Psoas muscle (tissue), 8 donors: ENCODE data around the gene MUC22. TPM values are rescaled to one million over a fixed set of nuclear protein-coding genes. Genes with fewer than 3 reads are reported as not detected.

Experiments used
- ATAC-seq, 4 donors: fragments of 200-7000 bp; cut with Tn5 transposase; one replicate each; pipeline ENCODE4 v1.9.1; 2020; ENCODE audit warnings: moderate library complexity in 3 of 4, mild to moderate bottlenecking in 2 of 4
- DNase-seq, 2 donors: peaks; one replicate each; pipeline ENCODE4 v3.0.0-alpha.2; 2020
- H3K27ac ChIP-seq: fragments of 200-600 bp; one replicate; pipeline ENCODE4 v1.8.0; 2022
- H3K27me3 ChIP-seq, 3 donors: fragments of 200-600 bp in 1 of 3; one replicate each; pipeline versions ENCODE4 v1.6.1 to v1.8.0; 2013 to 2022; ENCODE audit warnings: low read length in 2 of 3, mild to moderate bottlenecking in 2 of 3, moderate library complexity in 1 of 3; ENCODE audit not compliant: insufficient read depth in 3 of 3
- H3K36me3 ChIP-seq, 2 donors: fragments of 200-600 bp in 1 of 2; one replicate each; pipeline versions ENCODE4 v1.6.1 to v1.8.0; 2013 to 2022; ENCODE audit warnings: low read depth in 1 of 2, mild to moderate bottlenecking in 1 of 2, moderate library complexity in 1 of 2; ENCODE audit not compliant: insufficient read depth in 1 of 2
- H3K4me1 ChIP-seq: fragments of 200-600 bp; one replicate; pipeline ENCODE4 v1.8.0; 2022
- H3K4me3 ChIP-seq: fragments of 200-600 bp; one replicate; pipeline ENCODE4 v1.8.0; 2022; ENCODE audit warnings: mild to moderate bottlenecking
- H3K9me3 ChIP-seq: fragments of 200-600 bp; one replicate; pipeline ENCODE4 v1.8.0; 2022
- WGBS, 3 donors: extraction: QIAGEN DNeasy Blood & Tissue Kit; methylation state at CpG; one replicate each; pipeline versions ENCODE4 v1.1.6 to v1.1.7; 2013; 5-methylcytosine and 5-hydroxymethylcytosine counted together
- intact Hi-C, 2 donors: fragments of 100-400 bp; cut with DNase I; formaldehyde crosslinking; loops; one replicate each; pipeline versions ENCODE4 v1.11.0 to v1.14.2; 2022
- polyA plus RNA-seq, 3 donors: library from polyadenylated mRNA; stranded (reverse); fragments of 200-250 nt; gene quantifications; one replicate each; pipeline ENCODE4 v1.2.3, GENCODE V29; 2013
- total RNA-seq, 4 donors: library from RNA; stranded (reverse); fragmentation: NEBNext Ultra II Directional in 2 of 4; extraction: Animal tissue kit (Norgen Biotek cat#: 25700) in 2 of 4; gene quantifications; one replicate each; pipeline versions ENCODE4 v1.2.1 to v1.2.4, GENCODE V29; 2021 to 2023
- TF ChIP-seq, protein P1 (sequence below): fragments of 200-600 bp; IDR thresholded peaks from one replicate; pipeline ENCODE4 v1.8.0; 2022; ENCODE audit warnings: antibody characterized with exemption
- donor health status: healthy with polysubstance abuse.
- donor health status: DM: no; HTN: no; CAD: no; lungs with moderate emphysema.
- donor health status: Bipolar disorder and iron deficiency.
- donor health status: healthy.
- donor health status: DM: yes; HTN: yes; CAD: no.
- donor health status: DM: no; HTN: no; CAD: no.
- donor health status: DM: no; HTN: no; CAD: no.
- donor health status: DM: yes; HTN: yes; CAD: no.

MUC22 gene
- total and polyA plus RNA-seq, 7 donors: 0.04 to 0.38 (median 0.08) TPM; not detected in 2

- intact Hi-C loops: loop anchor here in 1 of 2 donors (5.0 kb wide), 1 partner anchor 249 kb away; no protein-coding TSS in a partner anchor
- no peaks in the 10 kb centered on the region for H3K4me1 ChIP-seq
- 87 to 92% (median 91%) methylated on average over 4 of the region's 4 CpGs for WGBS, 3 donors
- H3K27ac ChIP-seq: no peak overlapping the region
- DNase-seq: no peak
- H3K36me3 ChIP-seq: no peaks in the 10 kb centered on the region
- no peaks in the 10 kb centered on the region for H3K9me3 ChIP-seq
- no peak for ATAC-seq
- H3K27me3 ChIP-seq: no peaks in the 10 kb centered on the region
- TF ChIP-seq, protein P1, sequence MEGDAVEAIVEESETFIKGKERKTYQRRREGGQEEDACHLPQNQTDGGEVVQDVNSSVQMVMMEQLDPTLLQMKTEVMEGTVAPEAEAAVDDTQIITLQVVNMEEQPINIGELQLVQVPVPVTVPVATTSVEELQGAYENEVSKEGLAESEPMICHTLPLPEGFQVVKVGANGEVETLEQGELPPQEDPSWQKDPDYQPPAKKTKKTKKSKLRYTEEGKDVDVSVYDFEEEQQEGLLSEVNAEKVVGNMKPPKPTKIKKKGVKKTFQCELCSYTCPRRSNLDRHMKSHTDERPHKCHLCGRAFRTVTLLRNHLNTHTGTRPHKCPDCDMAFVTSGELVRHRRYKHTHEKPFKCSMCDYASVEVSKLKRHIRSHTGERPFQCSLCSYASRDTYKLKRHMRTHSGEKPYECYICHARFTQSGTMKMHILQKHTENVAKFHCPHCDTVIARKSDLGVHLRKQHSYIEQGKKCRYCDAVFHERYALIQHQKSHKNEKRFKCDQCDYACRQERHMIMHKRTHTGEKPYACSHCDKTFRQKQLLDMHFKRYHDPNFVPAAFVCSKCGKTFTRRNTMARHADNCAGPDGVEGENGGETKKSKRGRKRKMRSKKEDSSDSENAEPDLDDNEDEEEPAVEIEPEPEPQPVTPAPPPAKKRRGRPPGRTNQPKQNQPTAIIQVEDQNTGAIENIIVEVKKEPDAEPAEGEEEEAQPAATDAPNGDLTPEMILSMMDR: no peak
- H3K4me3 ChIP-seq: no peak overlapping the region
Measured at GRCh38 chr6:31076611-31077010, 66.3 kb downstream of the MUC22 start.

DNA sequence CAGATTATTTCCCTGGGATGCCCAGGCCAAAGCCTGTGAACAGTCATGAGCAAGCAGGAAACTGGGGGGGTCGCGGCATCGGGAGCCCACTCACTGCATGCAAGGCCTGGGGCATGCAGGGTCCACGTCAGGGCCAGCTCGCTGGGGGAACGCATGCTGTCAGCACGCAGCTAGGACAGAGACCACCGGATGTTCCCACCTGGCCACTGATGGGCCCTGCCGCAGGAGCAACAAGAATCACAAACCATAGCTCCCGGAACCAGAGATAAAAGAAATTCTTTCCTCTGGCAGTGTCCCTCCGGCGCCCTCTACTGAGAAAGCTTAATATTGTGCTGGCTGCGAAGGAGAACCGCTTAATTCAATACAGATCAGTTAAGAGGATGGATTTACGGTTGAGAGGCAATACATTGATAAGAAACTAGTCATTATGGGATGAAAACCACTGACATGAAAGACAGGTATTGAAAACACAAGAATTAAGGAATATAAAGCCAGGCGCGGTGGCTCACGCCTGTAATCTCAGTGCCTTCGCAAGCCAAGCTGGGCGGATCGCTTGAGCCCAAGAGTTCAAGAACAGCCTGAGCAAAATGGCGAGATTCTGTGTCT lies 69.5 kb downstream of the MUC22 start:
- H3K4me3 ChIP-seq: peak overlapping the region; percentile 21

GRCh38 chr6:31081872-31082271 lies 71.6 kb downstream of the MUC22 start:
- TF ChIP-seq, protein P1: no peak
- no peak for DNase-seq
- ATAC-seq: no peak
- H3K9me3 ChIP-seq: no peaks in the 10 kb centered on the region
- H3K4me3 ChIP-seq: no peak overlapping the region
- H3K4me1 ChIP-seq: peaks cover 12% of the 10 kb centered on the region
- intact Hi-C loops: loop anchor here in 1 of 2 donors (10.0 kb wide), 2 partner anchors 337 to 397 kb away; partner anchors contain the start of genes FLOT1, IER3 and PPP1R18
- no peaks in the 10 kb centered on the region for H3K27me3 ChIP-seq
- H3K27ac ChIP-seq: no peak overlapping the region
- no peaks in the 10 kb centered on the region for H3K36me3 ChIP-seq
- WGBS, 3 donors: 80 to 91% (median 83%) methylated on average over 6 of the region's 6 CpGs

More for the DNA sequence above, 69.5 kb downstream of the MUC22 start:
- DNase-seq (peak; percentile 46 to 70), ATAC-seq (peak; percentile 61 to 84 (median 64))
- Histone ChIP-seq H3K27me3 (no peaks in the 10 kb centered on the region), H3K27ac (no peak overlapping the region), H3K4me1 (peaks cover 10% of the 10 kb centered on the region), H3K9me3 (no peaks in the 10 kb centered on the region), H3K36me3 (no peaks in the 10 kb centered on the region)
- intact Hi-C loops: loop anchor here (2.0 to 10.0 kb wide), 4 partner anchors 165 to 395 kb away; partner anchors contain the start of genes FLOT1 (in 1 of the 2), IER3 (in 1 of the 2), PPP1R18 (in 1 of the 2) and VARS2 (in 1 of the 2)
- TF ChIP-seq, protein P1: peak; percentile 78
- WGBS, 3 donors: 24 to 28% (median 24%) methylated on average over 22 of the region's 22 CpGs

DNA sequence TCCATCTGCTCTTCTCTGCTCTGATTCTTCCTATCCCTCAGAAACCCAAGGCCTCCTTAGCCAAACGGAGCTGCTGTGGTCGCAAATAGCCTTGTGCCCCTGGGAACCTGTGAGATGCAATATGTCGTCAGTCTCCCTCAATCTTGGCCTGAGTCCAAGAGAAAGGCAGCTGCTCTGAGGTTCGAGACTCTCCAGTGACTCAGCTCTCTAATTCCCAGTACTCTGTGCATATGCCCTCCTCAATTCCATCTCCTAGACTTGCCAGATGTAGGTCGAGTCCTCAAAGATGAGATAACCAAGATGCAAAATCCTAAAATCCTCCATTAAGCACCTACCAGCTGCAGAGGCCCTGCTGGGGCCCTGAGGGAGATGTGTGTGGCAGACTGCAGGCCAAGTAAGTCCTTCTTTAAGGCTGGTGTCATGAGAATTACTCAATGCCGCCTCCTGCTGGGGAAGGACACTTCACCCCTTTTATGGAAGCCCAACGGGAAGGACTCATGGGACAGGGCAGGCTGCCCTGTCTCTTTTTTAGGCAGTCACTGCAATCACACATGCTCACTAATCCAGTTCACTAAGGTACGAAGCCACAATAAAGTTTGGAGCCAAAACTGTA lies 73.6 kb downstream of the MUC22 start:
- TF ChIP-seq, protein P1: peak; percentile 35
- Histone ChIP-seq H3K9me3 (no peaks in the 10 kb centered on the region), H3K27ac (no peak overlapping the region), H3K27me3 (no peaks in the 10 kb centered on the region), H3K4me3 (no peak overlapping the region), H3K4me1 (peaks cover 17% of the 10 kb centered on the region), H3K36me3 (no peaks in the 10 kb centered on the region)
- ATAC-seq: peak; percentile 34 to 76 (median 42)
- DNase-seq: peak; percentile 18 to 57
- intact Hi-C loops: loop anchor here in 1 of 2 donors (10.0 kb wide), 2 partner anchors 339 to 399 kb away; partner anchors contain the start of genes FLOT1, IER3 and PPP1R18
- 22 to 37% (median 29%) methylated on average over 8 of the region's 8 CpGs for WGBS, 3 donors

Other genes starting within 250 kb of the MUC22 start
- 100 to 1,000 TPM in 1 of 4 donors, 10 to 100 TPM in 3; 26.3 to 129 (median 54.2) TPM for gene DDR1, start 126.0 kb upstream of the MUC22 start, total RNA-seq
- gene DDR1, start 126.0 kb upstream of the MUC22 start, polyA plus RNA-seq: 10 to 100 TPM in 2 of 3 donors, 1 to 10 TPM in 1; 2.2 to 10.8 (median 10.5) TPM
- gene GTF2H4, start 102.3 kb upstream of the MUC22 start, total RNA-seq: 10 to 100 TPM; 13.3 to 21.3 (median 15.8) TPM
- 10 to 100 TPM; 18.9 to 30.8 (median 26.4) TPM for gene GTF2H4, start 102.3 kb upstream of the MUC22 start, polyA plus RNA-seq
- 10 to 100 TPM; 25.8 to 36.6 (median 28.2) TPM for gene VARS2, start 96.2 kb upstream of the MUC22 start, total RNA-seq
- 10 to 100 TPM; 11.4 to 22.6 (median 13.9) TPM for gene VARS2, start 96.2 kb upstream of the MUC22 start, polyA plus RNA-seq
- not detected for gene SFTA2, start 78.3 kb upstream of the MUC22 start, total RNA-seq
- gene SFTA2, start 78.3 kb upstream of the MUC22 start, polyA plus RNA-seq: under 1 TPM in 2 of 3 donors, not detected in 1; 0.13 to 0.14 TPM
- gene MUCL3, start 69.5 kb upstream of the MUC22 start, total RNA-seq: not detected
- gene MUCL3, start 69.5 kb upstream of the MUC22 start, polyA plus RNA-seq: not detected
- gene MUC21, start 26.8 kb upstream of the MUC22 start, total RNA-seq: not detected
- gene MUC21, start 26.8 kb upstream of the MUC22 start, polyA plus RNA-seq: under 1 TPM; 0.01 to 0.07 (median 0.07) TPM
- not detected for gene C6orf15, start 102.1 kb downstream of the MUC22 start, total RNA-seq
- gene C6orf15, start 102.1 kb downstream of the MUC22 start, polyA plus RNA-seq: not detected
- gene PSORS1C1, start 104.3 kb downstream of the MUC22 start, total RNA-seq: under 1 TPM; 0.06 to 0.47 (median 0.07) TPM
- gene PSORS1C1, start 104.3 kb downstream of the MUC22 start, polyA plus RNA-seq: under 1 TPM in 2 of 3 donors, not detected in 1; 0.03 to 0.17 TPM
- gene CDSN, start 110.0 kb downstream of the MUC22 start, total RNA-seq: not detected
- not detected for gene CDSN, start 110.0 kb downstream of the MUC22 start, polyA plus RNA-seq
- gene PSORS1C2, start 128.6 kb downstream of the MUC22 start, total RNA-seq: not detected
- gene PSORS1C2, start 128.6 kb downstream of the MUC22 start, polyA plus RNA-seq: not detected
- gene CCHCR1, start 147.3 kb downstream of the MUC22 start, total RNA-seq: 10 to 100 TPM; 10.3 to 15.2 (median 12.9) TPM
- 1 to 10 TPM; 7.4 to 9.7 (median 8.3) TPM for gene CCHCR1, start 147.3 kb downstream of the MUC22 start, polyA plus RNA-seq
- gene TCF19, start 148.1 kb downstream of the MUC22 start, total RNA-seq: 1 to 10 TPM; 1.8 to 2.3 (median 2.0) TPM
- gene TCF19, start 148.1 kb downstream of the MUC22 start, polyA plus RNA-seq: 1 to 10 TPM; 1.4 to 4.8 (median 1.8) TPM
- under 1 TPM in 3 of 4 donors, not detected in 1; 0.22 to 0.34 (median 0.23) TPM for gene POU5F1, start 160.2 kb downstream of the MUC22 start, total RNA-seq
- under 1 TPM; 0.27 to 0.89 (median 0.52) TPM for gene POU5F1, start 160.2 kb downstream of the MUC22 start, polyA plus RNA-seq